Measurements from ENCODE around the gene CNTNAP2. TPM values are rescaled to one million over a fixed set of nuclear protein-coding genes. Genes with fewer than 3 reads are reported as not detected.

The CNTNAP2 gene
- total and polyA plus RNA-seq, 4 donors = not detected

- Histone ChIP-seq H3K27me3 (ENCODE audit: control insufficient read depth in 1 of 2, insufficient read depth in 2 of 2, low read length in 1 of 2) (no peaks in the 10 kb centered on the region), H3K36me3 (ENCODE audit: control insufficient read depth in 1 of 2, insufficient read depth in 2 of 2, low read length in 1 of 2) (no peaks in the 10 kb centered on the region), H3K9me3 (ENCODE audit: control insufficient read depth, low read length) (no peaks in the 10 kb centered on the region), H3K4me1 (ENCODE audit: control insufficient read depth in 1 of 2, insufficient read depth in 2 of 2, low read length in 2 of 2) (peaks cover 3 to 8% of the 10 kb centered on the region in 2 donors), H3K27ac (ENCODE audit: low read depth in 1 of 2, low read length in 2 of 2) (no peak overlapping the region), H3K4me3 (ENCODE audit: low read length in 2 of 2) (no peak overlapping the region)
- intact Hi-C loops (cut with DNase I) = no loop called here
- ATAC-seq (ENCODE audit: low FRiP score) (no peak), DNase-seq (no peak)
- 73 to 75% methylated on average over 2 of the region's 2 CpGs for WGBS, 2 donors
Measured at GRCh38 chr7:147944321-147944720, 1827.7 kb downstream of the CNTNAP2 start.

GRCh38 chr7:147952918-147953317, 1836.3 kb downstream of the CNTNAP2 start:
- no peak for ATAC-seq (ENCODE audit: low FRiP score)
- no peaks in the 10 kb centered on the region for H3K27me3 ChIP-seq (ENCODE audit: control insufficient read depth in 1 of 2, insufficient read depth in 2 of 2, low read length in 1 of 2)
- H3K4me3 ChIP-seq (ENCODE audit: low read length in 2 of 2) = no peak overlapping the region
- 87 to 91% methylated on average over 6 of the region's 6 CpGs for whole genome bisulfite sequencing, 2 donors
- no peaks in the 10 kb centered on the region for H3K4me1 ChIP-seq (ENCODE audit: control insufficient read depth in 1 of 2, insufficient read depth in 2 of 2, low read length in 2 of 2)
- DNase-seq = no peak
- no peaks in the 10 kb centered on the region for H3K9me3 ChIP-seq (ENCODE audit: control insufficient read depth, low read length)
- intact Hi-C loops (cut with DNase I) = no loop called here
- H3K27ac ChIP-seq (ENCODE audit: low read depth in 1 of 2, low read length in 2 of 2) = no peak overlapping the region
- no peaks in the 10 kb centered on the region for H3K36me3 ChIP-seq (ENCODE audit: control insufficient read depth in 1 of 2, insufficient read depth in 2 of 2, low read length in 1 of 2)

GRCh38 chr7:147968046-147968610, 1851.5 kb downstream of the CNTNAP2 start:
- no peaks in the 10 kb centered on the region for H3K36me3 ChIP-seq (ENCODE audit: control insufficient read depth in 1 of 2, insufficient read depth in 2 of 2, low read length in 1 of 2)
- H3K4me1 ChIP-seq (ENCODE audit: control insufficient read depth in 1 of 2, insufficient read depth in 2 of 2, low read length in 2 of 2) = no peaks in the 10 kb centered on the region
- DNase-seq (no peak), ATAC-seq (ENCODE audit: low FRiP score) (no peak)
- H3K27me3 ChIP-seq (ENCODE audit: control insufficient read depth in 1 of 2, insufficient read depth in 2 of 2, low read length in 1 of 2) = no peaks in the 10 kb centered on the region
- no peaks in the 10 kb centered on the region for H3K9me3 ChIP-seq (ENCODE audit: control insufficient read depth, low read length)
- H3K4me3 ChIP-seq (ENCODE audit: low read length in 2 of 2) = no peak overlapping the region
- no peak overlapping the region for H3K27ac ChIP-seq (ENCODE audit: low read depth in 1 of 2, low read length in 2 of 2)
- WGBS, 2 donors = 79 to 81% methylated on average over 5 of the region's 5 CpGs
- intact Hi-C loops (cut with DNase I) = no loop called here

GRCh38 chr7:147971606-147972110, 1855.1 kb downstream of the CNTNAP2 start:
- Histone ChIP-seq H3K36me3 (ENCODE audit: control insufficient read depth in 1 of 2, insufficient read depth in 2 of 2, low read length in 1 of 2) (no peaks in the 10 kb centered on the region), H3K9me3 (ENCODE audit: control insufficient read depth, low read length) (no peaks in the 10 kb centered on the region), H3K27me3 (ENCODE audit: control insufficient read depth in 1 of 2, insufficient read depth in 2 of 2, low read length in 1 of 2) (no peaks in the 10 kb centered on the region), H3K4me3 (ENCODE audit: low read length in 2 of 2) (no peak overlapping the region), H3K4me1 (ENCODE audit: control insufficient read depth in 1 of 2, insufficient read depth in 2 of 2, low read length in 2 of 2) (no peaks in the 10 kb centered on the region), H3K27ac (ENCODE audit: low read depth in 1 of 2, low read length in 2 of 2) (no peak overlapping the region)
- DNase-seq (no peak), ATAC-seq (ENCODE audit: low FRiP score) (no peak)
- intact Hi-C loops (cut with DNase I) = no loop called here
- 81 to 86% methylated on average over 2 of the region's 2 CpGs for WGBS, 2 donors

GRCh38 chr7:147978201-147978600, 1861.6 kb downstream of the CNTNAP2 start:
- Histone ChIP-seq H3K27ac (ENCODE audit: low read depth in 1 of 2, low read length in 2 of 2) (no peak overlapping the region), H3K4me1 (ENCODE audit: control insufficient read depth in 1 of 2, insufficient read depth in 2 of 2, low read length in 2 of 2) (no peaks in the 10 kb centered on the region), H3K36me3 (ENCODE audit: control insufficient read depth in 1 of 2, insufficient read depth in 2 of 2, low read length in 1 of 2) (no peaks in the 10 kb centered on the region), H3K9me3 (ENCODE audit: control insufficient read depth, low read length) (no peaks in the 10 kb centered on the region), H3K4me3 (ENCODE audit: low read length in 2 of 2) (no peak overlapping the region), H3K27me3 (ENCODE audit: control insufficient read depth in 1 of 2, insufficient read depth in 2 of 2, low read length in 1 of 2) (no peaks in the 10 kb centered on the region)
- 50 to 57% methylated on average over 2 of the region's 2 CpGs for whole genome bisulfite sequencing, 2 donors
- DNase-seq = no peak
- no peak for ATAC-seq (ENCODE audit: low FRiP score)
- intact Hi-C loops (cut with DNase I) = no loop called here

- Histone ChIP-seq H3K4me3 (ENCODE audit: low read length in 2 of 2) (no peak overlapping the region), H3K36me3 (ENCODE audit: control insufficient read depth in 1 of 2, insufficient read depth in 2 of 2, low read length in 1 of 2) (no peaks in the 10 kb centered on the region), H3K4me1 (ENCODE audit: control insufficient read depth in 1 of 2, insufficient read depth in 2 of 2, low read length in 2 of 2) (no peaks in the 10 kb centered on the region), H3K27ac (ENCODE audit: low read depth in 1 of 2, low read length in 2 of 2) (no peak overlapping the region), H3K27me3 (ENCODE audit: control insufficient read depth in 1 of 2, insufficient read depth in 2 of 2, low read length in 1 of 2) (no peaks in the 10 kb centered on the region), H3K9me3 (ENCODE audit: control insufficient read depth, low read length) (no peaks in the 10 kb centered on the region)
- intact Hi-C loops (cut with DNase I) = no loop called here
- ATAC-seq (ENCODE audit: low FRiP score) (no peak), DNase-seq (no peak)
- WGBS, 2 donors = 66 to 74% methylated on average over 5 of the region's 5 CpGs
Measured at GRCh38 chr7:147978651-147979050, 1862.0 kb downstream of the CNTNAP2 start.

GRCh38 chr7:147980826-147981813, 1864.5 kb downstream of the CNTNAP2 start:
- Histone ChIP-seq H3K4me3 (ENCODE audit: low read length in 2 of 2) (no peak overlapping the region), H3K27me3 (ENCODE audit: control insufficient read depth in 1 of 2, insufficient read depth in 2 of 2, low read length in 1 of 2) (no peaks in the 10 kb centered on the region), H3K4me1 (ENCODE audit: control insufficient read depth in 1 of 2, insufficient read depth in 2 of 2, low read length in 2 of 2) (no peaks in the 10 kb centered on the region), H3K9me3 (ENCODE audit: control insufficient read depth, low read length) (no peaks in the 10 kb centered on the region), H3K36me3 (ENCODE audit: control insufficient read depth in 1 of 2, insufficient read depth in 2 of 2, low read length in 1 of 2) (no peaks in the 10 kb centered on the region), H3K27ac (ENCODE audit: low read depth in 1 of 2, low read length in 2 of 2) (no peak overlapping the region)
- WGBS, 2 donors = 69 to 78% methylated on average over 4 of the region's 4 CpGs
- DNase-seq (no peak), ATAC-seq (ENCODE audit: low FRiP score) (no peak)
- intact Hi-C loops (cut with DNase I) = no loop called here

GRCh38 chr7:147982307-147982706, 1865.7 kb downstream of the CNTNAP2 start:
- WGBS, 2 donors = 29 to 38% methylated on average over 1 of the region's 1 CpG
- Histone ChIP-seq H3K9me3 (ENCODE audit: control insufficient read depth, low read length) (no peaks in the 10 kb centered on the region), H3K27me3 (ENCODE audit: control insufficient read depth in 1 of 2, insufficient read depth in 2 of 2, low read length in 1 of 2) (no peaks in the 10 kb centered on the region), H3K27ac (ENCODE audit: low read depth in 1 of 2, low read length in 2 of 2) (no peak overlapping the region), H3K4me1 (ENCODE audit: control insufficient read depth in 1 of 2, insufficient read depth in 2 of 2, low read length in 2 of 2) (no peaks in the 10 kb centered on the region), H3K4me3 (ENCODE audit: low read length in 2 of 2) (no peak overlapping the region), H3K36me3 (ENCODE audit: control insufficient read depth in 1 of 2, insufficient read depth in 2 of 2, low read length in 1 of 2) (no peaks in the 10 kb centered on the region)
- intact Hi-C loops (cut with DNase I) = no loop called here
- ATAC-seq (ENCODE audit: low FRiP score) (no peak), DNase-seq (no peak)

GRCh38 chr7:147984265-147984664, 1867.7 kb downstream of the CNTNAP2 start:
- ATAC-seq (ENCODE audit: low FRiP score) (no peak), DNase-seq (no peak)
- Histone ChIP-seq H3K9me3 (ENCODE audit: control insufficient read depth, low read length) (no peaks in the 10 kb centered on the region), H3K27me3 (ENCODE audit: control insufficient read depth in 1 of 2, insufficient read depth in 2 of 2, low read length in 1 of 2) (no peaks in the 10 kb centered on the region), H3K4me1 (ENCODE audit: control insufficient read depth in 1 of 2, insufficient read depth in 2 of 2, low read length in 2 of 2) (no peaks in the 10 kb centered on the region), H3K4me3 (ENCODE audit: low read length in 2 of 2) (no peak overlapping the region), H3K27ac (ENCODE audit: low read depth in 1 of 2, low read length in 2 of 2) (no peak overlapping the region), H3K36me3 (ENCODE audit: control insufficient read depth in 1 of 2, insufficient read depth in 2 of 2, low read length in 1 of 2) (no peaks in the 10 kb centered on the region)
- WGBS, 2 donors = 81 to 86% methylated on average over 2 of the region's 2 CpGs
- intact Hi-C loops (cut with DNase I) = no loop called here

Data from aorta (tissue), 5 donors.